HG02642 (cell line): ENCODE results near the gene HAND1.

Experiments
- ATAC-seq: cut with Tn5 transposase; IDR thresholded peaks from one replicate; pipeline ENCODE4 v1.9.1; 2021; ENCODE audit warnings: mild to moderate bottlenecking; ENCODE audit not compliant: unreplicated experiment, poor library complexity

Gene HAND1

DNA sequence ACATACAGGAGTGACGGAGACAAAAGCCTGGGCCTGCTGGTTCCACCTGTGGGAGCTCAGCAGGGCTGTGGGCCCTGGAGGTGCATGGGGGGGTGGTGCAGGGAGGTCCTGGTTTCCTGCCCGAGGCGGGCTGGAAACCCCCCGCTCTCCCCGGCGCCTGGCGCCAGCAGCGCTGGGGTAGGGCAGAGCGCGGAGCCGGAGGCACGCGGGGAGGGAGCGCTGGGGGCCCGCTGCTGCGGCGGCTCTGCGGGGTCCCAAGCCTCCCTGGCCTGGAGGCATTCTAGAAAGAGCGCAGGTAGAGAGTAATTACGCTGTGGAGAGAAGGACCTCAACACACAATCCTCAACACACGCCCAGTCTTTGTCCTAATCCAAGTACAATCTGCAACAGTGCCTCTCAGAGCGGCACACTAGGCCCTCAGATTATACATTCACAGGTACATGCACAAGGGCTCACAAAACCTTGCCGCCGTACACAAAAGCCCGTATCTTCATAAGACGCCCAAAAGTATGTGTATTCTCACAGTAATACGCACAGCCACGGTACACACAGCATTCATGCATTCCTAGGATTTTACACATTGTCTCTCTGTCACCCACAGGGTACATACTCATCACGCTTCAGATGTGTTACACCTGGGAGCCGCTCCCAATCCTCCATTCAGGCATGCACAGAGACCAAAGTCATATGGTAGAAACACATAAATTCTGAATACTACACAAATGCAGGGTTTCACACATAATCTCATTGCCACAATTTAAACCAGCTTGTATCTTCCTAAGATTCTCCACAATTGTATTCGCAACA lies 2.1 kb upstream of the HAND1 start:
- no peak for ATAC-seq

GRCh38 chr5:154479160-154479943 lies 1.3 kb upstream of the HAND1 start:
- ATAC-seq, result no peak

GRCh38 chr5:154478752-154479159 lies 729 bp upstream of the HAND1 start:
- ATAC-seq, result no peak

- ATAC-seq, result no peak
These were observed 424 bp downstream of the HAND1 start for GRCh38 chr5:154477382-154478223.

- ATAC-seq, result no peak
These were observed 1.4 kb downstream of the HAND1 start for GRCh38 chr5:154476354-154477205.

DNA sequence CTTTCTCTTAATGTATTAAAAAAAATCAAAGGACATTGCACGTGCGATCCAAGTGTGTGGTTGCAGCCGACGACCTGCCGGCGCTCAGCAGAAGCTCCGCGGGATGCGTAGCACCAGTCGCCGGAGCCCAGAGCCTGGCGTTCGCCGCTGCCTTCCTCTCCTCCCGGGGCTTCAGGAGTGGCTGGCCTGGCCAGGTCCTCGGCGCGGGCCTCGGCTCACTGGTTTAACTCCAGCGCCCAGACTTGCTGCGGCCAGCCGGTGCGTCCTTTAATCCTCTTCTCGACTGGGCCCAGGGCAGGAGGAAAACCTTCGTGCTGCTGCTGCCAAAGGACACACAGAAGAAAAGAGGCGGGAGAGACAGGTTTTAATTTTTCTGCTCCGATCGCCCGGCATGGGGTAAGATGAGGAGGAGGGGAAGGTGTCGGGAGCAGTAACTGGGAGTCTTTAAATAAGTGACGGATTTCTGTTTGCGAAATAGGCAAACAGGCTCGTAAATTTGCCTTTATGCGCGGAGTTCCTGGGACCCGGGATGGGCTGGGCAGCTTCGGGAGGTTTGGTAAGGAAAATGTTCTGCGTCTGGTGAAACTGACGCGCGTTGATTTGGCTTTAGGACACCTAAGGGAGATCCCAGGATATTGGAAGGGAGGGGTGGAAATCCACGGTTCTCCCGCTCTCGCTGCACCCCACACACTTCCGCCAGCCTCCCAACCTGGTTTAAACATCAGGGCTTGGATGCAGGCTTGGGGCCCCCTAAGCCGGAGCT lies 2.3 kb downstream of the HAND1 start:
- ATAC-seq, result no peak

DNA sequence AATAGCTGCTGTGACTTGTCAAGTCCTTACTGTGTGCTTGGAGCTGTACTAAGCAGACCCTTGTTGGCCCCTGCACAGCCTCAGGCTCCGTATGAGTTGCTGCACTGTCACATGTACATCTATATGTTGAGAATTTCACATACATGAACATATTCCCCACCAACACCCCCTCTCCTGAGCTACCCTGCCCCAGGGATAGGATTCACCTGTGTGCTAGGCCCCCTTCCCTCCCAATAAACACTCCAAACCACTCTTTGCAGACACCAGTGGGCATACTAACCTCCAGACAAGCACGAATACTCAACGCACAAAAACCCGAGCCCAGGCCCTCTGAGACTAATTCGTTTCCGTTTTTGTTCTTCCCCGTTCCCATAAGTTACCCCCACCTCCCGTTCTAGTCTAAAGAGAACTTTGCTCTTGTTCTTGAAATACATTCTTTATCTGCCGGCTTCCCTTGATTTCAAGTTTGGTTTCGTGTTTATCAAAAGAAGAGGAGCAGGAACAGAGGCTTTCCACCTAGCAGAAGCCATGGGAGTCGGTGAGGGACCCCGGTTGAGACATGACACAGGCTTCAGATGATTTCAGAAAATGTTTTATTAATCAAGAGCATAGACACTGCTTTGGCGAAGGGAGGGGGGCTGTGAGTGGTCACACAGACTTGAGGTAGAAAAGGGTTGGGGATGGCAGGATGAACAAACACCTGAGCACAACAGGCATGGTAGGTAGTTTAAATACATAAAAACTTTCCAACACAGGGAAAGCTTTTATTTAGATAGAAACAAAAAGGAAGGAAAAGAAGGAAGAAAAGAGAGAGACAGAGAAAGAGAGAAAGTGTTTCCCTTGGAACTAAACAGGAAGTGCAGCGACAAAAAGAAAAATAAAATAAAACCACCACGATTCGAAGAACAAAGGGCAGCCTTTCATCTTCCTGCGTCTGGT lies 3.4 kb downstream of the HAND1 start:
- ATAC-seq, result no peak

GRCh38 chr5:154473581-154474283 lies 4.3 kb downstream of the HAND1 start:
- ATAC-seq, result no peak

DNA sequence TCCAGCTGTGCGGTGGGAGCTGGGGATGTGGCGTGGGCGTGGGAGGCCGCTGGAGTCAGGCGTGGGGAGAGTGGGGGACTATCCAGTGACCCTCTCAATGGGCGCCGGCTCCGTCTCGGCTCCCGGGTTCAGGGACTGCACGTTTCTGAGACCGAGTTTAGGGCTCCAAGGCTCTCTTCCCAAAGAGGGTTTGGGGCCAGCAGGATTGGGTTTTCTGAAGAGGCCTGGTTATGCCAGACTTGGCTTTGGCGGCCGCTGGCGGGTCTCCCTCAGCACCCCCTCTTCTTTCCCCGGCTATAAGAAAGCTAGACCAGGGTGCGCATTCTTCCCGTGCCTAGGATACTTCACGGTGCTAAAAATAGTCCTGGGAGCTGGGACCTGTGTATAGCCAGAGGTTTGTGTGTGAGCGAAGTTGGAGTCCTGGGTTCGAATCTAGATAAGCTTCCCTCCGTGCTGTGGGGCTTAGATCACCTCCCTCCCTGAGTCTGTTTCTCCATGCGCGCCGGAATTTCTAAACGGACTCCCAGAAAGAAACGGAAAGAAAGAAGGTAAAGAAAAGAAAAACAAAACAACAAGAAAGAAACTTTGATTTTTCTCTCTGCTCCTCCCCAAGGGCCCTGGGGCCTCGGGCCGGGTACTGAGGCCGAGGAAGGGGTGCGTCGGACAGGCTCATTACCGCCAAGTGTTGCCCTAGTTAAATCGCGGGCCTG lies 5.0 kb downstream of the HAND1 start:
- no peak for ATAC-seq

GRCh38 chr5:154470947-154471870 lies 6.8 kb downstream of the HAND1 start:
- no peak for ATAC-seq

- ATAC-seq, result no peak
These were observed 7.9 kb downstream of the HAND1 start for GRCh38 chr5:154470137-154470536.

- ATAC-seq, result peak; percentile 93
These were observed 10.2 kb downstream of the HAND1 start for GRCh38 chr5:154467655-154468354.

GRCh38 chr5:154466671-154467070 lies 11.4 kb downstream of the HAND1 start:
- no peak for ATAC-seq

GRCh38 chr5:154466147-154466546 lies 11.9 kb downstream of the HAND1 start:
- no peak for ATAC-seq

- no peak for ATAC-seq
These were observed 12.9 kb downstream of the HAND1 start for GRCh38 chr5:154465169-154465568.
